ENCODE results near the gene RAB3GAP1.

DNA sequence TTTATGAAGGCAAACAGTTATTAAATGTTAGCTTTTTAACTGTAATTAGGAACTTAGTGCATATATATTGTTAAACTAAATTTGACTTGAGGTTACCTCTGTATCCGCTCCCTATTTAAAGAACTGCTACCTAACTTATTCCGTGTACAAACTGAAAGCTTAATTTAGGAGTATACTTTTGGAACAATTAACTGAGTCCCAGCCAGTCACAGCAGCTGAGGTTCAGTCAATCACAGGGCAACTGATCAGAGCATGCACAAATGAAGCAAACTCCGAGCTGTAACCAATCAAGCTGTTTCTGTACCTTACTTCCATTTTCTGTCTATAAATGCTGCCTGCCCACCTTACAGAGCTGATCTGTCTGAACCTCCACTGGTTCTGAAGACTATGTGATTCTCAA is 61.2 kb downstream of the RAB3GAP1 start:
- TF ChIP-seq, protein P1, sequence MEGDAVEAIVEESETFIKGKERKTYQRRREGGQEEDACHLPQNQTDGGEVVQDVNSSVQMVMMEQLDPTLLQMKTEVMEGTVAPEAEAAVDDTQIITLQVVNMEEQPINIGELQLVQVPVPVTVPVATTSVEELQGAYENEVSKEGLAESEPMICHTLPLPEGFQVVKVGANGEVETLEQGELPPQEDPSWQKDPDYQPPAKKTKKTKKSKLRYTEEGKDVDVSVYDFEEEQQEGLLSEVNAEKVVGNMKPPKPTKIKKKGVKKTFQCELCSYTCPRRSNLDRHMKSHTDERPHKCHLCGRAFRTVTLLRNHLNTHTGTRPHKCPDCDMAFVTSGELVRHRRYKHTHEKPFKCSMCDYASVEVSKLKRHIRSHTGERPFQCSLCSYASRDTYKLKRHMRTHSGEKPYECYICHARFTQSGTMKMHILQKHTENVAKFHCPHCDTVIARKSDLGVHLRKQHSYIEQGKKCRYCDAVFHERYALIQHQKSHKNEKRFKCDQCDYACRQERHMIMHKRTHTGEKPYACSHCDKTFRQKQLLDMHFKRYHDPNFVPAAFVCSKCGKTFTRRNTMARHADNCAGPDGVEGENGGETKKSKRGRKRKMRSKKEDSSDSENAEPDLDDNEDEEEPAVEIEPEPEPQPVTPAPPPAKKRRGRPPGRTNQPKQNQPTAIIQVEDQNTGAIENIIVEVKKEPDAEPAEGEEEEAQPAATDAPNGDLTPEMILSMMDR (conservative IDR thresholded peaks at IDR 0.05; ENCODE audit: low read depth, low read length), result no peak
- TF ChIP-seq EZH2 (IDR thresholded peaks at IDR 0.05; ENCODE audit: low read length, unreplicated experiment), result no peak
